ENCODE results near the gene KLHL29.

Gene KLHL29

DNA sequence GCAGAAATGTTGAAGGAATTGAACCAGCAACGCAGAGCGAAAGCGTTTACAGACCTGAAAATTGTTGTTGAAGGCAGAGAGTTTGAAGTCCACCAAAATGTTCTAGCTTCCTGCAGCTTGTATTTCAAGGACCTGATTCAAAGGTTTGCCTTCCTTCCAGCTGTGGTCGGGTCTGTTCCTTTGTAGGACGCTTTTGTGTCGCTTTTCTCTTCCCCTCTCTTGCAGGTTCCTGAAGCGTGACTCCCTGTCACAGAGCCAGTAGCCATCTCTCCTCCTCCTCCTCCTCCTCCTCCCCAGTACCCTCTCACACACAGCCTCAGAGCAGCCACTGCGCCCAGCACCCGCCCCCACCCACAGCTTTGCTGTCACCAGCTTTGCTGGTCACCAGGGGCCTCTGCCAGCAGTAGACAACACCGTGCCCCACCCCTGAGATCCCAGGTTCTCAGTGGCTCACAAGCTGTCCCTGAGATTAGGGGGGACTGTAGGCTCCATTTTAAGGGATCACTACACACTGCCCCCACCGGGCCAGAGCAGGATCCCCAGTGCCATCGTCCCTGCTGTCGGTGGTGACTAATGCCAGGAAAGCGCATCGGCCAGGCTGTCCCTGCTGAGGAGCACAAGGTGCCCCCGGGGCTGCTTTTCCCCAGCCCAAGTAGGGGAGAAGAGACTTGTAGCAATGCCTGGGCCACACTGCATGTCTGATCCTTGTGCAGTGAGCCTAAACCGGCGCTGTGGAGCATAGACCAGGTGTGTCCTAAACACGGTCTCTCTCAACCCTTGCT lies 299.6 kb downstream of the KLHL29 start:
- TF ChIP-seq, protein P1, sequence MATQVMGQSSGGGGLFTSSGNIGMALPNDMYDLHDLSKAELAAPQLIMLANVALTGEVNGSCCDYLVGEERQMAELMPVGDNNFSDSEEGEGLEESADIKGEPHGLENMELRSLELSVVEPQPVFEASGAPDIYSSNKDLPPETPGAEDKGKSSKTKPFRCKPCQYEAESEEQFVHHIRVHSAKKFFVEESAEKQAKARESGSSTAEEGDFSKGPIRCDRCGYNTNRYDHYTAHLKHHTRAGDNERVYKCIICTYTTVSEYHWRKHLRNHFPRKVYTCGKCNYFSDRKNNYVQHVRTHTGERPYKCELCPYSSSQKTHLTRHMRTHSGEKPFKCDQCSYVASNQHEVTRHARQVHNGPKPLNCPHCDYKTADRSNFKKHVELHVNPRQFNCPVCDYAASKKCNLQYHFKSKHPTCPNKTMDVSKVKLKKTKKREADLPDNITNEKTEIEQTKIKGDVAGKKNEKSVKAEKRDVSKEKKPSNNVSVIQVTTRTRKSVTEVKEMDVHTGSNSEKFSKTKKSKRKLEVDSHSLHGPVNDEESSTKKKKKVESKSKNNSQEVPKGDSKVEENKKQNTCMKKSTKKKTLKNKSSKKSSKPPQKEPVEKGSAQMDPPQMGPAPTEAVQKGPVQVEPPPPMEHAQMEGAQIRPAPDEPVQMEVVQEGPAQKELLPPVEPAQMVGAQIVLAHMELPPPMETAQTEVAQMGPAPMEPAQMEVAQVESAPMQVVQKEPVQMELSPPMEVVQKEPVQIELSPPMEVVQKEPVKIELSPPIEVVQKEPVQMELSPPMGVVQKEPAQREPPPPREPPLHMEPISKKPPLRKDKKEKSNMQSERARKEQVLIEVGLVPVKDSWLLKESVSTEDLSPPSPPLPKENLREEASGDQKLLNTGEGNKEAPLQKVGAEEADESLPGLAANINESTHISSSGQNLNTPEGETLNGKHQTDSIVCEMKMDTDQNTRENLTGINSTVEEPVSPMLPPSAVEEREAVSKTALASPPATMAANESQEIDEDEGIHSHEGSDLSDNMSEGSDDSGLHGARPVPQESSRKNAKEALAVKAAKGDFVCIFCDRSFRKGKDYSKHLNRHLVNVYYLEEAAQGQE (IDR thresholded peaks at IDR 0.05; ENCODE audit: insufficient read depth in 1 of 2, low read depth in 2 of 2, low read length in 2 of 2): no peak
- TF ChIP-seq POLR2AphosphoS5 (IDR thresholded peaks at IDR 0.05; ENCODE audit: low read depth, low read length): no peak
- no peak for TF ChIP-seq TAF1 (IDR thresholded peaks at IDR 0.05; ENCODE audit: borderline replicate concordance, insufficient read depth, low read length)
- no peak for TF ChIP-seq SIN3A (IDR thresholded peaks at IDR 0.05; ENCODE audit: borderline replicate concordance, insufficient read depth, low read length)
- no peak for TF ChIP-seq FOXP2 (optimal IDR thresholded peaks at IDR 0.05; ENCODE audit: borderline replicate concordance, extremely low read depth, extremely low read length, insufficient read depth)

DNA sequence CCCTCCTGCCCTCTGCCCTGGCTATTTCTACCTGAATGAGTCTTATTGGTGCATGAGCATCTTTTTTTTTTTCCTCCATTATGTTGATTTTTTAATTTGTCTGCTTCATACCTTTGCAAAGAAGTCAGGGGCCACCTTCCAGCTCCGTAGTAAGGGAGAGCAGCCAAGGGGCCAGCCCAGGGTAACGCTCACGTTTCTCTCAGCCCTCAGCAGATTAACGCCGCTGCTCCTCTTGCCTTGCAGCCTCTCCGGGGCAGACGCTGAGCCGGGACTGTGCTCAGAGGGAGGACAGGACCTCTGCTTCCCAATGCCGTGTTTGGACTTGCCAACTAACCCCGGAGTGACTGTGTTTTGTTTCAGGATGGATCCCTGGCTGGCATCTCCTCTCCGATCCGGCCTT lies 300.2 kb downstream of the KLHL29 start:
- TF ChIP-seq POLR2AphosphoS5 (IDR thresholded peaks at IDR 0.05; ENCODE audit: low read depth, low read length) (no peak), SIN3A (IDR thresholded peaks at IDR 0.05; ENCODE audit: borderline replicate concordance, insufficient read depth, low read length) (no peak), TAF1 (IDR thresholded peaks at IDR 0.05; ENCODE audit: borderline replicate concordance, insufficient read depth, low read length) (no peak), FOXP2 (optimal IDR thresholded peaks at IDR 0.05; ENCODE audit: borderline replicate concordance, extremely low read depth, extremely low read length, insufficient read depth) (no peak)
- TF ChIP-seq, protein P1 (IDR thresholded peaks at IDR 0.05; ENCODE audit: insufficient read depth in 1 of 2, low read depth in 2 of 2, low read length in 2 of 2): no peak

DNA sequence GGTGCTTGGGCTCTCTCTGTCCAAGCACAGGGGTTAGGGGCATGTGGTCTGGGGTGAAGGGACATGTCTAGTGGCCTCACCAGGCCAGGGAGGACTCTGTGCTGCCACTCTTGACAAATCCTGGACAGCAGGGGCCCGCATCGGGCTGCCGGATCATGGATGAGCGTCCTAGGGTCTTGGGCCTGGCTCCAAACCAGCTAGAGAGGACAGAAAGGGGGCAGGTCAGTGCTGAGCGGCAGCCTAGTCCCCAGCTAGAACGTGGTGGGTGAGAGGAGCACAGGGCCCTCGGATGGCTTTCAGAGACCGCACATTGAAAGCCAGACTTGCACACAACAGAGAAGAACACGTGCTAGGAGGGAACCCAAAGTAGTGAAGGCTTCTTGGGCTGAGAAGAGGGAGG lies 300.7 kb downstream of the KLHL29 start:
- TF ChIP-seq, protein P1 (IDR thresholded peaks at IDR 0.05; ENCODE audit: insufficient read depth in 1 of 2, low read depth in 2 of 2, low read length in 2 of 2): no peak
- TF ChIP-seq SIN3A (IDR thresholded peaks at IDR 0.05; ENCODE audit: borderline replicate concordance, insufficient read depth, low read length) (no peak), TAF1 (IDR thresholded peaks at IDR 0.05; ENCODE audit: borderline replicate concordance, insufficient read depth, low read length) (no peak), POLR2AphosphoS5 (IDR thresholded peaks at IDR 0.05; ENCODE audit: low read depth, low read length) (no peak), FOXP2 (optimal IDR thresholded peaks at IDR 0.05; ENCODE audit: borderline replicate concordance, extremely low read depth, extremely low read length, insufficient read depth) (no peak)

DNA sequence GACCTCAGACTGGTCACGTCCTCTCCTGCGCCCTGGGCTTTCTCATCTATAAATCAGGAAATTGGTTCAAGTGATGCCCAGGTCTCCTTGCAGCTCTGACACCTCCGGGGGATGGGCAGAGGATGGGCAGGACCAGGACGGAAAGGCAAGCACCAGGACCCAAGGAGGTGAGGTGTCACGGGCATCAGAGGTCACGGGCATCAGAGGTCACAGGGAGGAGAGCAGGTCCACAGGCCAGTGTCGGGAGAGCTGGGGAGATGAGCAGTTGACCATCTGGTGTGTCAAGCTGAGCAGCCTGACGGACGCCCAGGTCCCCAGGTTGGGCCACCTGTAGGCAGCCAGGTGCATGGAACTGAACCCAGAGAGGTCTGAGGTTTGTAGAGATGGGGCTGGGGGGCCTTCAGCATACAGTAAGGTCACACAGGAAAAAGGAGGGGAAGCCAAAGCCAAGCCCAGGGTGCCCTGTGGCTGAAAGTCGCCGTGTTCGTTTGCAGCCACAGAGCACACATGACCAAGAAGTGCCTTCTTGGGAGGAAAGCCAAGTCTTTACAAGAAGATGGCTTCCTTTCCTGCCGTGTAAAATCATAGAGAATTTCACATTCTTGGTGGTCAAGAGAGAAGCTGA lies 301.5 kb downstream of the KLHL29 start:
- TF ChIP-seq FOXP2 (optimal IDR thresholded peaks at IDR 0.05; ENCODE audit: borderline replicate concordance, extremely low read depth, extremely low read length, insufficient read depth) (no peak), POLR2AphosphoS5 (IDR thresholded peaks at IDR 0.05; ENCODE audit: low read depth, low read length) (no peak), SIN3A (IDR thresholded peaks at IDR 0.05; ENCODE audit: borderline replicate concordance, insufficient read depth, low read length) (no peak), TAF1 (IDR thresholded peaks at IDR 0.05; ENCODE audit: borderline replicate concordance, insufficient read depth, low read length) (no peak)
- TF ChIP-seq, protein P1 (IDR thresholded peaks at IDR 0.05; ENCODE audit: insufficient read depth in 1 of 2, low read depth in 2 of 2, low read length in 2 of 2): no peak
